CMK (cell line): ENCODE results near the gene SNX30.
A peak's percentile ranks its signal among the peaks of the same experiment; 100 is the strongest.

Experiments used
- DNase-seq: peaks from one replicate; pipeline ENCODE4 v3.0.0-alpha.2; 2010; ENCODE audit warnings: low read depth

Gene SNX30

GRCh38 chr9:112885324-112885723, 134.8 kb downstream of the SNX30 start:
- no peak for DNase-seq

DNA sequence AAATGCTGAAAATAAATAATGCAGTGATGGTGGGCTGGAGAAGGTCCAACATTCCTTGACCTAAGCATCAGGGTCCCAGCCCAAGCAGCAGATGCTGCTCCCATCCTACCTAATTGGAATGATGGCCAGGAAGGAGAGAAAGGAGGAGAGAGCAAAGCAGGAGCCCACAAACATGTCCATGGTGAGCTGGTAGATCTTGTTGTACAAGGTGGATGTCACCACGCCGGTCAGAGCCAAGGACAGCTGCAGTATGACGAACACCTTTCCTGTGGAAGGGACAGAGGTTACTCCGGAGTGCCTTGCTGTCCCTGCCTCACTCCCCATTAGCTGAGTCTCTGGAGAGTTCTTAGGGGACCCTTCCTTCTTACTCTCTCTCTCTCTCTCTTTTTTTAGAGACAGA, 135.8 kb downstream of the SNX30 start:
- no peak for DNase-seq

DNA sequence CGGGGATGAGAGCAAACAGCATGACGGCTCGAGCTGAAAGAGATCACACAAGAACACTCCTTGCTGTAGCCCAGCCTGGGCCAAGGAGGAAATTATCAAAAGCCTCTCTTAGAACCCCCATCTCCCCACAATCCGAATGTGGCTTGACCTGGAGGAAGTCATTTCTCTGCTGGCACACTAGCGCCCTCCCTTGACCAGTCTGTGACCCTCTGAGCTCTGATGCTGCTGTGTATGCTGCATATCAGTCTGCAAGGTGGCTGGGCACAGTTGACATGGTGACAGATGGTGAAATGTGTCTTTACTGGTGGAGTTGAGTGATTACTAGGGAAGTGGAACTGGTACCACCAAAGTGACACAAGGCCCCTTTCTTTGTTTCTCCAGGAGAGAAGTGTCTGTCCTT, 136.8 kb downstream of the SNX30 start:
- DNase-seq = no peak

DNA sequence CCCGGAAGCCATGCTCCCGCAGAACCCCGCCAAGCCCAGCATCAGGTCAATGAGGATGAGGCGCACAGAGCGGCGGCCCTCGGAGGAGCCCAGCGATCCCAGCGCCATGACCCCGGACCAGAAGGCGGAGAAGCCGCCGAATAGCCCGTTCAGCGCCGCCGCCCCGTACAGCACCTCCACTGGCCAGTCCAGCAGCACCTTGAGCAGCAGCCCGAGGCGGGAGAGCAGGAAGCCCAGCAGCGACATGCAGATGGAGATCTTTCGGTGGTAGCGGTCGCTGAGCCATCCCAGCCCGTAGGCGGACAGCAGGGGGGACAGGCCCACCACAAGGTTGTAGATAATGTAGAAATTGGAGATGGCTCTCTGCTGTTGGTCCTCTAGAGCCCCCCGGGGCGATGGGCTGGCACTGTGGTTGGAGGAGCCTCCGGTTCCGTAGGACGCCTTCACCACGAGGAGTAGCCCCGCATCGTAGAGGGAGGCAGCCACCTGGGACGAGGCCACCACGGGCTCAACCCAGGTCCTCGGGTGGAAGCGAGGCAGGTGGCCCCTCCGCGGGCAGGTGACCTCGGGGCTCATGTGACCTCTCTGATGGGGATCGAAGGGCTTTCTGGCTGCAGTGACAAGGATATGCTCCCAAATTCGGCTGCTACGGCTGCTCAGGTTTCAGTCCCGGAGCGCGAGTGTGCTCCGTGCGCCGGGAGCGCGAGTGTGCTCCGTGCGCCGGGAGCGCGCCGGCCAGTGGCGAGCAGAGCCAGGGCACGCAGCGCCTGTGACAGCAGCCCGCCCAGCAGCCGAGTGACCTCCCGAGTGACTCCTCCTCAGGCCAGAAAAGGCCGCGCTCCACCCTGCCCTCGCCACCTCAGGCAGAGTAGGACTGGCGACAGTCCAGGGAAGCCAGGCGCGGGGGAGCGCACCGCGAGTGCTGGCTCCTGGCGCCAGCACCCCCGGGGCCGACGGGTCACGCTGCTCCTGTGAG, 139.8 kb downstream of the SNX30 start, which contains the start of gene SLC46A2:
SLC46A2 (minus strand) TSS at position 771 of the 976 bp plus-strand sequence; CDS start at position 576, 195 bp downstream.
- DNase-seq = no peak

DNA sequence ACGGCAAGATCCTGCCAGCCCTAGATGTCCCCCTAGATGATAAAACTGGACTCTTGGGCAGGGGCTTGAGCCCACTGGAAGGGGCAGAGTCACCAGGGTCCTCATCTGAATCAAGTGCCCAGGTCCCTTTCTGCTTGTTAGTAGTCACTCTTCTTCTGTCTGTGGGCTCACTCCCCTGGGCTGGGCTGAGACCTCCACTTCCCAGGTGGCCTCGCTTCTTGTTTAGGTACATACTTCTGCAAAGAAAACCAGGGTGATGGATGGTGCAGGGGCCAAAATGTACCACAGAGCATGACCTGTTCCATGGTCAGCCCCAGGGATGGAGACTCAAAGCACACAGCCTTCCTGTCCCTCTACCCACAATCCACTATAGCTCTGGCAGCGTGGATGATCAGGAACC, 141.0 kb downstream of the SNX30 start:
- no peak for DNase-seq

- DNase-seq = no peak
These were observed 142.4 kb downstream of the SNX30 start for GRCh38 chr9:112892981-112893380.

DNA sequence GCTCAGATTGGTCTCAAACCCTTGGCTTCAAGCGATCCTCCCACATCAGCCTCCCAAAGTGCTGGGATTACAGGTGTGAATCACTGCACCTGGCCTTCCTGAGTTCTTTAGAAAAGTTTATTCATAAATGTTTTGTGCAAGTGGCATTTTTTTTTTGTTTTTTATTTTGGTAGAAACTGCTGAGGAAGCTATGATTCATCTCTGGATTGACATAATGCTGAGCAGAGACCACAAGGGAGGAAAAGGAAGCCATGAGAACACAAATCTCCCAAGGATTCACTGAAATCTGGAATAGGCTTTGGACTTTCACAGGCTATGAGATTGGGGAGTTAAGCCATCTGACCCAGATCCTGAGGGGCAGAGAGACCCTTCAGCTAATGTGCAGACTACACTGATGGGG, 143.5 kb downstream of the SNX30 start:
- no peak for DNase-seq

GRCh38 chr9:112894699-112895098, 144.1 kb downstream of the SNX30 start:
- no peak for DNase-seq

- DNase-seq = no peak
These were observed 145.6 kb downstream of the SNX30 start for GRCh38 chr9:112896131-112896530.

DNA sequence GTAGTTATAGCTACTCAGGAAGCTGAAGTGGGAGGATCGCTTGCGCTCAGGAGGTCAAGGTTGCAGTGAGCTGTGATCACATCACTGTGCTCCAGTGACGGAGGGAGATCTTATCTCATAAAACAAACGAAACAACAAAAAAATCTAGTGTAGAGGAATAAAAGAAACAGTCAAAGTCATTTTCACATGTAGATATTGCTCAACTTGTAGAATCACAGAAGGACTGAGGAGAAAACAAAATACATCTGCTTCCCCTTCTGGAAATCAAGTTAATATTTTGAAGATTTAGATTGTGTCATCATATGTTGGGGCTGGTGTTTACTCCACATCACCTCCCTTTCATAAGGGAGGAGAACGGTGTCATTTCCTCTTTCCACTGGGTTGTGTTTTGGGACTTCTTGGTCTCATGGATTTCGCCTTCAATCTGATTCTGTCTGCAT, 148.3 kb downstream of the SNX30 start:
- no peak for DNase-seq

DNA sequence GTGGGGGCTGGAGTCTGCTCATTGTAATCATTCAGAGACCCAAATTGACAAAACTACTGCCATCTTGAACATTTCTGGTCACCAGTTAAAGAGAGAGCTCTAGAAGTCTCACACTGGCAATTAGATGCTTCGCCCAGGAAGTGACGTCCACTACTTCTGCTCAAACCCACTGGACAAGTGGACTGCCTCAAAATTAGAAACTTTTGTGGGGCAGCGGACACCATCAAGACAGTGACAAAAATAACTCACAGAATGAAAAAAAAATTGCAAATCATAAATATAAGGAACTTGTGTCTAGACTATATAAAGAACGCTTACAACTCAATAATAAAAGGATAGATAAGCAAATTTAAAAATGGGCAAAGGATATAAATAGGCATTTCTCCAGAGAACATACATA, 149.9 kb downstream of the SNX30 start:
- no peak for DNase-seq

DNA sequence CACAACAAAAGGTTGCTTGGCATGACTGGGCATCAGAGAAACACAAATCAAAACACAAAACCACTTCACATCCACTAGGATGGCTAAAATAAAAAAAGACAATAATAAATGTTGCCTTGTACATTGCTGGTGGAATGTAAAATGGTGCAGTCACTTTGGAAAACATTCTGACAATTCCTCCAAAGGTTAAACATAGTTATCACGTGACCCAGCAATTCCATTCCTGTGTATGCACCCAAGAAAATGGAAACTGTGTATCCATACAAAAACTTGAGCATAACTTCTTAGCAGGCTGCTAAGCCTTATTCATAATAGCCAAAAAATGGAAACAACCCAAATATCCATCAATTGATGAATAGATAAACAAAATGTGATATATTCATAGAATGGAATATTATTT, 150.3 kb downstream of the SNX30 start:
- no peak for DNase-seq

- DNase-seq = no peak
These were observed 154.5 kb downstream of the SNX30 start for GRCh38 chr9:112905084-112905483.

- no peak for DNase-seq
These were observed 161.2 kb downstream of the SNX30 start for GRCh38 chr9:112911736-112912135.

- DNase-seq = no peak
These were observed 162.1 kb downstream of the SNX30 start for GRCh38 chr9:112912636-112913035.

GRCh38 chr9:112913326-112913725, 162.8 kb downstream of the SNX30 start:
- DNase-seq = no peak

DNA sequence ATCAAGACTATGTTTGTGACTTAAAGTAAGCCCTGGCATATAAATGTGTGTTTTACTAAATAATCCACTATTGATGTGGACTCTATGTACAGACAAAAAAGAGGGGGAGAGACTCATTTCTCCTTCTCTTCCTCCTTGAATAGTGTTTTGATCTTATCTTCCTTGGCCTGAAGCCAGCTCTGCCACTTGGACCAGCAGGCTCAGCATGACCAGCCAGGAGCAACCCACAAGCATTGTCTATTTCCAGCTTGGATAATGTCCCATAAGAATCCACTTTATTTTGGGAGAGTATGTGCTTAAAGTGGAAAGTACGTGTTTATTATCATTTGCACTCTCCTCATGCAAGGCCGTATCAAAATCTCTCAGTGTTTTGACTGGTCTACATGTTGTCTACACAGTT, 164.0 kb downstream of the SNX30 start:
- no peak for DNase-seq

- DNase-seq = no peak
These were observed 166.8 kb downstream of the SNX30 start for GRCh38 chr9:112917047-112917986.

DNA sequence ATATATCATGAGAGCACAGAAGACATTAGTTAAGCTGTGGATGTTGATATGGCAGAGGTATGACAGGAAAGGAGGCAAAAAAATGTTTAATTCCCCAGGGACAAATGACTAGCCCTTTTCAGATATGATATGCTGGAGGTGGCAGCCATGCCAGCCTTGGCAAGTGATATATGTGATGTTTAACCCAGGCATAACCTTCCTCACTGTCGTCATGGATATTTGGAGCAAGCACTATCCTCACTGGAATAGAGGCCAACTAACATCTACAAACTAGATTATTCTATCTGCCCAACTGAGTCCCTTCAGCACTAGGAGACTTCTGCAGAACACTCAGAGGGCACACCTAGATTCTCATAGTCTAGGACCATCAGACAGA, 167.4 kb downstream of the SNX30 start:
- no peak for DNase-seq

GRCh38 chr9:112921549-112921948, 171.0 kb downstream of the SNX30 start:
- DNase-seq = peak; percentile 51
